ENCODE results near the gene CDCA8. TPM values are rescaled to one million over a fixed set of nuclear protein-coding genes. Genes with fewer than 3 reads are reported as not detected.

The CDCA8 gene
- total and polyA plus RNA-seq, 2 of the 8 experiments (the other 6 are each of a cell fraction or from before 2014, with no cell fraction given), result 43.9 to 46.2 TPM

GRCh38 chr1:37704966-37705365 is 12.7 kb downstream of the CDCA8 start:
- H3K4me2 ChIP-seq (ENCODE audit: insufficient read depth in 1 of 2, low read depth in 2 of 2, low read length in 2 of 2), result no peak overlapping the region
- H2BK120ac ChIP-seq (replicated peaks; ENCODE audit: low read depth, low read length), result no peak overlapping the region
- no peak overlapping the region for H3K14ac ChIP-seq (ENCODE audit: insufficient read length)
- no peak overlapping the region for H2BK5ac ChIP-seq (ENCODE audit: low read depth, low read length)
- no peak overlapping the region for H2BK20ac ChIP-seq (ENCODE audit: low read length)
- H4K5ac ChIP-seq (ENCODE audit: insufficient read length, low read depth, low read length), result no peak overlapping the region
- no peaks in the 10 kb centered on the region for H3K79me2 ChIP-seq (ENCODE audit: control insufficient read depth in 1 of 2, insufficient read depth in 2 of 2, low read length in 2 of 2)
- no peak overlapping the region for H3K9ac ChIP-seq (replicated peaks in 1 of 4; ENCODE audit: extremely low read depth in 1 of 4, low read depth in 3 of 4, low read length in 3 of 4)
- no peaks in the 10 kb centered on the region for H3K79me1 ChIP-seq (ENCODE audit: low read depth, low read length)
- no peak overlapping the region for H2BK12ac ChIP-seq (ENCODE audit: low read depth, low read length)
- H3K23ac ChIP-seq (ENCODE audit: insufficient read length), result no peak overlapping the region
- peaks cover 31 to 82% (median 66%) of the 10 kb centered on the region in 4 experiments for H3K36me3 ChIP-seq (ENCODE audit: control insufficient read depth in 2 of 4, insufficient read depth in 4 of 4, low read length in 3 of 4)
- H3K9me3 ChIP-seq (ENCODE audit: insufficient read depth in 2 of 2, low read depth in 1 of 2, low read length in 1 of 2), result no peaks in the 10 kb centered on the region
- H4K91ac ChIP-seq (replicated peaks; ENCODE audit: insufficient read length, low read length), result no peak overlapping the region
- TF ChIP-seq RBBP5 (IDR thresholded peaks at IDR 0.05; ENCODE audit: borderline replicate concordance, low read depth, low read length), result no peak
- TF ChIP-seq CHD1 (IDR thresholded peaks at IDR 0.05; ENCODE audit: low read depth, low read length), result no peak
- no peak for TF ChIP-seq RAD21 (IDR thresholded peaks at IDR 0.05 in 1 of 2, conservative IDR thresholded peaks at IDR 0.05 in 1 of 2; ENCODE audit: low read depth in 2 of 2, low read length in 2 of 2)
- TF ChIP-seq CBX8 (IDR thresholded peaks at IDR 0.05; ENCODE audit: borderline replicate concordance, low read depth, low read length), result no peak
- TF ChIP-seq POLR2AphosphoS5 (IDR thresholded peaks at IDR 0.05; ENCODE audit: low read depth, low read length), result no peak
- no peak for TF ChIP-seq MAX (IDR thresholded peaks at IDR 0.05)
- TF ChIP-seq BCL11A (IDR thresholded peaks at IDR 0.05; ENCODE audit: low read depth in 2 of 2, low read length in 2 of 2), result no peak
- no peak for TF ChIP-seq SP4 (IDR thresholded peaks at IDR 0.05; ENCODE audit: low read length)
- TF ChIP-seq CTBP2 (IDR thresholded peaks at IDR 0.05; ENCODE audit: borderline replicate concordance, insufficient read depth, insufficient read length, low read length), result no peak
- TF ChIP-seq KDM1A (IDR thresholded peaks at IDR 0.05; ENCODE audit: borderline replicate concordance, low read length), result no peak
- TF ChIP-seq RFX5 (IDR thresholded peaks at IDR 0.05; ENCODE audit: borderline replicate concordance, low read depth, low read length), result no peak
- TF ChIP-seq FOSL1 (IDR thresholded peaks at IDR 0.05; ENCODE audit: insufficient read depth, low read depth, low read length), result no peak
- H3K4me3 ChIP-seq (ENCODE audit: extremely low read depth in 1 of 4, insufficient read depth in 2 of 4, low read depth in 3 of 4, low read length in 4 of 4), result no peak overlapping the region
- no peak overlapping the region for H4K8ac ChIP-seq (ENCODE audit: extremely low read depth, insufficient read depth, low read length)
- no peak overlapping the region for H3K18ac ChIP-seq (ENCODE audit: extremely low read depth, low read length)
- no peaks in the 10 kb centered on the region for H3K4me1 ChIP-seq (replicated peaks in 1 of 4; ENCODE audit: control insufficient read depth in 3 of 4, insufficient read depth in 4 of 4, low read length in 3 of 4)
- ChIA-PET CTCF (ENCODE audit: partially characterized antibody) (interaction anchor here (0.6 to 1.1 kb wide), 3 partner anchors 11 to 91 kb away, joined by 3 to 4 read pairs (median 3); partner anchors contain the start of gene EPHA10), POLR2A (ENCODE audit: partially characterized antibody) (interaction anchor here (1.5 to 2.1 kb wide), 2 partner anchors 8 to 10 kb away, joined by 4 to 5 read pairs; no protein-coding TSS in a partner anchor)
- H2BK15ac ChIP-seq (ENCODE audit: low read length), result no peak overlapping the region
- FAIRE-seq (no peak), DNase-seq (ENCODE audit: low read depth in 1 of 2, low spot score in 2 of 2) (no peak)
- no peak overlapping the region for H2AFZ ChIP-seq (ENCODE audit: low read length)
- WGBS, 2 experiments (ENCODE audit: extremely low coverage in 1 of 2, insufficient coverage in 1 of 2, insufficient read length in 1 of 2, insufficient replicate concordance in 2 of 2, low coverage in 1 of 2, low lambda C conversion rate in 2 of 2, missing lambda C conversion rate in 1 of 2), result 94% methylated on average over 3 of the region's 3 CpGs; no CpG with 5 or more reads in 1 of the 2 experiments
- no peak overlapping the region for H2AK5ac ChIP-seq (ENCODE audit: low read depth, low read length)
- H3K27me3 ChIP-seq (replicated peaks in 1 of 4; ENCODE audit: control insufficient read depth in 3 of 4, extremely low read depth in 1 of 4, insufficient read depth in 3 of 4, low read length in 3 of 4), result no peaks in the 10 kb centered on the region
- peaks cover 2 to 7% of the 10 kb centered on the region in 2 experiments for H4K20me1 ChIP-seq (replicated peaks in 1 of 2; ENCODE audit: control insufficient read depth in 1 of 2, insufficient read depth in 2 of 2, low read length in 2 of 2)
- no peak overlapping the region for H3K4ac ChIP-seq (replicated peaks; ENCODE audit: insufficient read length, low read depth, low read length)
- no peak overlapping the region for H3K56ac ChIP-seq (replicated peaks; ENCODE audit: insufficient read length, low read depth, low read length)
- no peaks in the 10 kb centered on the region; the same call in 1 of the 2 replicates for H3K23me2 ChIP-seq (ENCODE audit: low read depth, low read length)
- H3K27ac ChIP-seq (ENCODE audit: low read depth, low read length), result no peak overlapping the region

All from H1 (cell line).